ENCODE measurements around the gene VMA21.

- TF ChIP-seq CTCF (IDR thresholded peaks at IDR 0.05; ENCODE audit: low read depth, low read length) (no peak), MAX (IDR thresholded peaks at IDR 0.05; ENCODE audit: low read depth, low read length) (no peak)
Measured at GRCh38 chrX:151391722-151392121, 5.3 kb upstream of the VMA21 start.

All from NB4 (cell line).